H9 (cell line): Measurements from ENCODE around the gene WDFY3. TPM values are rescaled to one million over a fixed set of nuclear protein-coding genes. Genes with fewer than 3 reads are reported as not detected.

ENCODE experiments used
- DNase-seq: peaks from one replicate; pipeline ENCODE4 v3.0.0-alpha.2; 2017
- H2AFZ ChIP-seq: one replicate; pipeline ENCODE4 v1.6.1; 2013; ENCODE audit warnings: mild to moderate bottlenecking, low read length, control low read depth, moderate library complexity
- H2AK5ac ChIP-seq: 2 replicates; pipeline ENCODE4 v1.6.1; 2013; ENCODE audit warnings: low read length, control low read depth, mixed read lengths; ENCODE audit not compliant: insufficient read length
- H2BK120ac ChIP-seq: one replicate; pipeline ENCODE4 v1.6.1; 2013; ENCODE audit warnings: low read depth, mild to moderate bottlenecking, low read length, control low read depth, inconsistent platforms; ENCODE audit not compliant: poor library complexity, severe bottlenecking
- H2BK12ac ChIP-seq: 2 replicates; pipeline ENCODE4 v1.6.1; 2013; ENCODE audit warnings: low read length, control low read depth, mixed read lengths, low read depth; ENCODE audit not compliant: insufficient read length
- H2BK15ac ChIP-seq: 2 replicates; pipeline ENCODE4 v1.6.1; 2013; ENCODE audit warnings: low read depth, low read length, control low read depth
- H2BK20ac ChIP-seq: one replicate; pipeline ENCODE4 v1.6.1; 2013; ENCODE audit warnings: low read depth, mild to moderate bottlenecking, low read length, control low read depth, inconsistent platforms; ENCODE audit not compliant: poor library complexity, severe bottlenecking
- H2BK5ac ChIP-seq: 2 replicates; pipeline ENCODE4 v1.6.1; 2013; ENCODE audit warnings: low read length, control low read depth, mixed read lengths; ENCODE audit not compliant: insufficient read length
- H3K14ac ChIP-seq: 2 replicates; pipeline ENCODE4 v1.6.1; 2013; ENCODE audit warnings: low read length, control low read depth; ENCODE audit not compliant: insufficient read depth
- H3K18ac ChIP-seq: 2 replicates; pipeline ENCODE4 v1.6.1; 2013; ENCODE audit warnings: low read depth, mild to moderate bottlenecking, mixed read lengths, low read length, control low read depth; ENCODE audit not compliant: insufficient read length
- H3K23ac ChIP-seq: 2 replicates; pipeline ENCODE4 v1.6.1; 2013; ENCODE audit warnings: low read length, control low read depth, mixed read lengths, low read depth; ENCODE audit not compliant: insufficient read length
- H3K23me2 ChIP-seq: 2 replicates; pipeline ENCODE4 v1.6.1; 2013; ENCODE audit warnings: low read depth, mild to moderate bottlenecking, mixed read lengths, low read length, control low read depth; ENCODE audit not compliant: insufficient read length, poor library complexity, severe bottlenecking
- H3K27ac ChIP-seq: 2 replicates; pipeline ENCODE4 v1.5.1; 2013; ENCODE audit warnings: low read length, control low read depth, mixed read lengths, low read depth; ENCODE audit not compliant: insufficient read length
- H3K27me3 ChIP-seq: 2 replicates; pipeline ENCODE4 v1.6.1; 2013; ENCODE audit warnings: low read length, control low read depth, inconsistent platforms; ENCODE audit not compliant: insufficient read depth
- H3K4ac ChIP-seq: 2 replicates; pipeline ENCODE4 v1.6.1; 2013; ENCODE audit warnings: low read depth, mild to moderate bottlenecking, control low read depth, inconsistent platforms, low read length, moderate library complexity
- H3K4me1 ChIP-seq: 2 replicates; pipeline ENCODE4 v1.6.1; 2013; ENCODE audit warnings: low read length, control low read depth, inconsistent platforms; ENCODE audit not compliant: insufficient read depth
- H3K4me2 ChIP-seq: 2 replicates; pipeline ENCODE4 v1.6.1; 2013; ENCODE audit warnings: low read length, control low read depth, mixed read lengths; ENCODE audit not compliant: insufficient read length, insufficient read depth
- H3K56ac ChIP-seq: 2 replicates; pipeline ENCODE4 v1.6.1; 2013; ENCODE audit warnings: low read depth, mild to moderate bottlenecking, mixed read lengths, low read length, control low read depth; ENCODE audit not compliant: insufficient read length
- H3K79me1 ChIP-seq: 2 replicates; pipeline ENCODE4 v1.6.1; 2013; ENCODE audit warnings: low read depth, mild to moderate bottlenecking, moderate library complexity, low read length, control low read depth, inconsistent platforms; ENCODE audit not compliant: insufficient read depth, poor library complexity, severe bottlenecking
- H3K79me2 ChIP-seq: 2 replicates; pipeline ENCODE4 v1.6.1; 2013; ENCODE audit warnings: low read length, control low read depth, inconsistent platforms; ENCODE audit not compliant: insufficient read depth
- H3K9ac ChIP-seq: 2 replicates; pipeline ENCODE4 v1.6.1; 2013; ENCODE audit warnings: low read length, control low read depth, mixed read lengths; ENCODE audit not compliant: insufficient read length; ENCODE audit errors: extremely low read depth
- H3K9me3 ChIP-seq: one replicate; pipeline ENCODE4 v1.6.1; 2013; ENCODE audit warnings: low read depth, low read length, inconsistent platforms; ENCODE audit not compliant: control insufficient read depth
- H3T11ph ChIP-seq: one replicate; pipeline ENCODE4 v1.6.1; 2013; ENCODE audit warnings: mild to moderate bottlenecking, low read length, control low read depth, inconsistent platforms
- H4K20me1 ChIP-seq: one replicate; pipeline ENCODE4 v1.6.1; 2013; ENCODE audit not compliant: control insufficient read depth, insufficient read length, insufficient read depth
- H4K5ac ChIP-seq: 2 replicates; pipeline ENCODE4 v1.6.1; 2013; ENCODE audit warnings: low read depth, mild to moderate bottlenecking, mixed read lengths, low read length, control low read depth; ENCODE audit not compliant: insufficient read length
- H4K8ac ChIP-seq: replicated peaks from 2 replicates; pipeline ENCODE4 v1.6.1; 2013; ENCODE audit warnings: low read length, control low read depth, mixed read lengths, low read depth; ENCODE audit not compliant: insufficient read length
- H4K91ac ChIP-seq: 2 replicates; pipeline ENCODE4 v1.6.1; 2013; ENCODE audit warnings: low read depth, mild to moderate bottlenecking, moderate library complexity, mixed read lengths, low read length, control low read depth; ENCODE audit not compliant: insufficient read length
- H3K27ac Mint-ChIP-seq, 3 experiments: 2 replicates in 2 of 3; 3 replicates in 1 of 3; pipeline ENCODE4 v1.8.0; 2020 to 2021; ENCODE audit warnings: mixed read lengths in 3 of 3, mild to moderate bottlenecking in 1 of 3, moderate library complexity in 1 of 3
- H3K27me3 Mint-ChIP-seq: 2 replicates; pipeline ENCODE4 v1.8.0; 2021; ENCODE audit warnings: low read depth, mild to moderate bottlenecking, moderate library complexity, mixed read lengths
- H3K36me3 Mint-ChIP-seq, 3 experiments: 2 replicates in 2 of 3; 3 replicates in 1 of 3; pipeline ENCODE4 v1.8.0; 2020 to 2021; ENCODE audit warnings: low read depth in 3 of 3, mixed read lengths in 3 of 3; ENCODE audit not compliant: insufficient read depth in 1 of 3
- H3K4me1 Mint-ChIP-seq, 2 experiments: 2 replicates each; pipeline ENCODE4 v1.8.0; 2020; ENCODE audit warnings: mixed read lengths in 2 of 2
- H3K4me3 Mint-ChIP-seq, 2 experiments: 2 replicates in 1 of 2; 3 replicates in 1 of 2; pipeline ENCODE4 v1.8.0; 2020 to 2021; ENCODE audit warnings: mild to moderate bottlenecking in 2 of 2, mixed read lengths in 2 of 2, moderate library complexity in 1 of 2
- H3K9me3 Mint-ChIP-seq, 2 experiments: 2 replicates in 1 of 2; 3 replicates in 1 of 2; pipeline ENCODE4 v1.8.0; 2020; ENCODE audit warnings: mild to moderate bottlenecking in 2 of 2, mixed read lengths in 2 of 2, moderate library complexity in 1 of 2
- CTCF ChIP-seq: fragments of 200-600 bp; sonication (generic); conservative IDR thresholded peaks from 3 replicates; pipeline ENCODE4 v1.8.0; 2021; ENCODE audit warnings: antibody characterized with exemption, mild to moderate bottlenecking
- total RNA-seq: library from RNA; stranded (reverse); gene quantifications from 2 replicates; pipeline ENCODE4 v1.2.1, GENCODE V29; 2021

Gene WDFY3
- total RNA-seq, 1 experiment from 2014 or later, result 54.6 TPM

- no peaks in the 10 kb centered on the region for H3K9me3 Mint-ChIP-seq
- no peak for DNase-seq
- no peak overlapping the region for H2BK120ac ChIP-seq
- no peaks in the 10 kb centered on the region for H3K79me1 ChIP-seq
- peaks cover 3 to 31% (median 22%) of the 10 kb centered on the region in 3 experiments; a peak in 6 of 7 replicates for H3K36me3 Mint-ChIP-seq
- no peaks in the 10 kb centered on the region for H3K9me3 ChIP-seq
- H3K4ac ChIP-seq, result no peak overlapping the region
- no peak overlapping the region for H2AK5ac ChIP-seq
- H3K4me2 ChIP-seq, result no peak overlapping the region
- H3K23me2 ChIP-seq, result no peaks in the 10 kb centered on the region
- no peak overlapping the region for H3K23ac ChIP-seq
- H2BK15ac ChIP-seq, result no peak overlapping the region
- H3K14ac ChIP-seq, result no peak overlapping the region
- no peak overlapping the region for H2BK20ac ChIP-seq
- no peaks in the 10 kb centered on the region for H3K27me3 Mint-ChIP-seq
- H4K91ac ChIP-seq, result no peak overlapping the region
- no peak overlapping the region for H3K4me3 Mint-ChIP-seq
- no peak overlapping the region for H2BK12ac ChIP-seq
- H3K27ac Mint-ChIP-seq, result no peak overlapping the region; a peak in 1 of 7 replicates
- H2AFZ ChIP-seq, result no peak overlapping the region
- no peak overlapping the region for H3K56ac ChIP-seq
- no peak overlapping the region for H3T11ph ChIP-seq
- H3K27me3 ChIP-seq, result no peaks in the 10 kb centered on the region
- no peak overlapping the region for H3K27ac ChIP-seq
- no peak overlapping the region for H4K5ac ChIP-seq
- TF ChIP-seq CTCF, result no peak
- no peak overlapping the region for H4K8ac ChIP-seq
- H3K4me1 ChIP-seq, result no peaks in the 10 kb centered on the region
- no peaks in the 10 kb centered on the region for H3K4me1 Mint-ChIP-seq
- H3K18ac ChIP-seq, result no peak overlapping the region
- H3K9ac ChIP-seq, result no peak overlapping the region
- no peak overlapping the region for H2BK5ac ChIP-seq
- H3K79me2 ChIP-seq, result no peaks in the 10 kb centered on the region
- H4K20me1 ChIP-seq, result no peaks in the 10 kb centered on the region
Measured at GRCh38 chr4:84800256-84800655, 166.2 kb downstream of the WDFY3 start.
